Measurements from ENCODE around the gene SDCCAG8.

DNA sequence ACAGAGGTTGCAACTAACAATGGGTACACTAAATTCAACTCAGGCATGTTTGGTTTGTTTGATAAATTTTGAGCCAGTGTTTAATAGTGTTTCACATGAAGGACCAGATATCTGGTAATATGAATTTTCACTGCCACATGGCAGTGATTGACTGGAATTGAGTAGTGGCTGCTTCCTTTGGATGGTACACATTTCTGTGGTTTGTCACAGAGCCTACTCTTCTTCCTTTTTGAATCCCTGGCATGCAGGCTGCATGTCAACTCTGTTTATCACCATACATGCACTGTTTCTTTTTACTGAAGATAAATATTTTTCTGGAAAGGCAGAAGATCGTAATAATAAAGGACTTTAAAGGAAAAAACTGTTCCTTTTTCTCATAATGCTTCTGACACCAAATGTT is 35.5 kb downstream of the SDCCAG8 start:
- TF ChIP-seq POLR2A (IDR thresholded peaks at IDR 0.05; ENCODE audit: low read length) = no peak
- TF ChIP-seq GATA1 (IDR thresholded peaks at IDR 0.05; ENCODE audit: low read depth, low read length) = no peak

Data from erythroblast (primary cell).